HG03064 (cell line): ENCODE results near the gene SYNE2.
"Not testable (repeated sequence)": the region's sequence is repeated elsewhere in the genome, so short reads cannot be mapped to it uniquely, and the experiment has no call there.

Source experiments
- ATAC-seq: cut with Tn5 transposase; IDR thresholded peaks from one replicate; pipeline ENCODE4 v1.9.1; 2021; ENCODE audit warnings: low read depth; ENCODE audit not compliant: unreplicated experiment

SYNE2 gene

DNA sequence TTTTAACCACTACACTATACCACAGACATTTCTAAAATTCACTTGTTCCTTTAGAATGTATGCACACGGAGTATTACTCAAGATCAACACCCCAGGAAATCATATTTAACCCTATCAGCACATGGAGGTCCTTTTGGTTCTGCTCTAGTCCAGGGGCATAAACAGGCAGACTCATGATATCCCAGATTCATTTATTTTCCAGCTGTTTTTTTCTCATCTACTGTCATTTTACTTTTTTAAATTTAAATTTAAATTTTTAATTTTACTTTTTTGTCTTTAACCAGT, 17.9 kb downstream of the SYNE2 start:
- not testable (repeated sequence) for ATAC-seq

DNA sequence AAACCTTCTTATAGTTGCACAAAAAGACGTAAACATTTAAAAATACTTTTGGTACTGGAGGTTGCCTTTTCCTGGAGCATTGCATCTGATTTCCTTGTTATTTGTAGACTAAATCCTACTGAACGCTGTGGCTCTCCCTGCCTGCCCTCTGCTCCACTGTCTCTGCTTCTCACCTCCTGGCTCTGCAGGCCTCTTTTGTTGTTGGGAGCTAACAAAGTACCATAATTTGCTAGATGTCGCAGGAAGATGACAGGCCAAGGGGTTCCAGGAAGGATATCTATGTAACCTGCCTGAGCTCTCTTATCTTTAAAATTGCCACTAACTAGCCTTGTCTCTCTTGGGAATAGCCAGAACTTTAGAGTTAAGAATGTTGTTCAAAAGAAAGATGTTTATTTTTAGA, 21.4 kb downstream of the SYNE2 start:
- ATAC-seq = no peak

DNA sequence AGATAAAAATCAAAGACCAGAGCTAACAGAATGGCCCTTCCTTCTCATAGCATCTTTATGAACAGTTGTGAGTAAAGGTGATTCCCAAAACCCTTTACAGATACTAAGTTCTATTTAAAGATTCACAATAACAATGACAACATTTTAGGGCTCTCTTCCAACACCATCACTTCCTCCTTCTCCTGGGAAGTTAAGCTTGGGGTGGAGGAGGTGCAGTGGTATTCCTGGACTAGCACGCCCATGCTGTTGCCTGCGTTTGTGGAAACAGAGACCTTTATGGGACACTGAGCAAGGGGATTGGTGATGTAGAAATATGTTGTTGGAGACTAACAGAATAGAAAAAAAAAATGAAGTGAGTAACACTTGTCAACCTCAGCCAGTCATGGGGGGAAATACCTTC, 22.5 kb downstream of the SYNE2 start:
- no peak for ATAC-seq

DNA sequence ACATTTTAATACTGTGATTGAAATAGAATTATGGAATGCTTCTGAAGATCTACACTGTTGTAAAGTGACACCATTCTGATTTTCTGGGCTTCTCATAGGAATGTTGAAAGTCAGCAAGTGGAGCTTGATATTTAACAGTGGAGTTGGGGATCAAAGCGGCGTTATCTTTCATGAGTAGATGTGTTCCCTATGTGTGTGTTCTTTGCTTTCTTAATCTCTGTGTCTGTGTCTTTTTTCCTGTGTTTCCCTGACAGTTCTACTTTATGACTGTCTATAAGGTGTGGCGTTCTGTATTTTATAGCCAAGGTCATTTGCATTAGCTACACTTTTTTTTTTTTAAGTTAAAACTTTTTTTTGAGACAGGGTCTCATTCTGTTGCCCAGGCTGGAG, 24.7 kb downstream of the SYNE2 start:
- no peak for ATAC-seq

DNA sequence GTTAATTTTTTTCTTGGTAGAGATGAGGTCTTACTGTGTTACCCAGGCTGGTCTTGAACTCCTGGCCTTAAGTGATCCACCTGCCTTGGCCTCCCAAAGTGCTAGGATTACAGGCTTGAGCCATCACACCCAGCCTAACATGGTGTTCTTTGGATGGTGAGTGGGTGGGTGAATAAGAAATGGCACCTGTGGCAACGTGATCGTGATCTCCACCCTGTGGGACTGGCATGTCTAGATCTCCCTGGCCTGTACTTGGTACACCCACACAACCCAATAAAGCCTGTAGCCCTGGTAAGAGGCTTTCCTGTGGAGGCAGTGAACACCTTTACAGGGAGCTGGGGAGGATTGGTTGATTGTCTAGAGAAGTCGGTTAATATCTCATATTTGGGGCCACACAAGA, 25.2 kb downstream of the SYNE2 start:
- ATAC-seq = no peak

DNA sequence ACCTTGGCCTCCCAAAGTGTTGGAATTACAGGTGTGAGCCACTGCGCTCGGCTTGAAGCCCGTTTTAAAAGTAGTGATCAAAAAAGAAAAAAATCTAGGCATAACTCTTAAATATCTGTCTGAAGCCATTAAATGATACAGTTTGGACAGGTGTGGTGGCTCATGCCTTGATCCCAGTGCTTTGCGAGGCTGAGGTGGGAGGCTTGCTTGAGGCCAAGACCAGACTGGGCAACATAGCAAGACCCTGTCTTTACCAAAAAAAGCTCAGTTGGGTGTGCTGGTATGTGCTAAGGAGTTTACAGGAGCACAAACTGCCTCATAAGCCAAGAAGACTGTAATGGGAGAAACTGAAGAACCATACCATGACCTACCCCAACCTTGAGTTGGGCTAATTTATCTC, 26.0 kb downstream of the SYNE2 start:
- ATAC-seq = no peak

DNA sequence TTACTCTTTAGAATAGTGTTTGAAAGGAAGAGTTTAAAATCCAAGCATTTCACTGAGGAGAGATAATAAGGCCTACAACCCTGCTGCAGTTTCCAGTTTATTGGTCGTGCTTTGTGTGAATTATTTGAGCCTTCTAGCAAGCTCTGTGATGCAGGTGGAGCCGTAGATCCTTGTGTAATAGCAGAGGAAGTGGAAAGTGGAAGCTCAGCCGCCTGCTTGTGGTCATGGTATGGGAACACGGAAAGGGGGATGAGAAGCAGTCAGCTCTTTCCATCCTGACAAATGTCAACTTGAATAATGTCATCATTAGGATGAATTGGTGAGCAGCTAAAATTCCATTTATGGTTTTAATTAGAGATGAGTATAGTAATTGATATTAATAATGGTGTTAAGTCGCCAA, 29.1 kb downstream of the SYNE2 start:
- no peak for ATAC-seq

DNA sequence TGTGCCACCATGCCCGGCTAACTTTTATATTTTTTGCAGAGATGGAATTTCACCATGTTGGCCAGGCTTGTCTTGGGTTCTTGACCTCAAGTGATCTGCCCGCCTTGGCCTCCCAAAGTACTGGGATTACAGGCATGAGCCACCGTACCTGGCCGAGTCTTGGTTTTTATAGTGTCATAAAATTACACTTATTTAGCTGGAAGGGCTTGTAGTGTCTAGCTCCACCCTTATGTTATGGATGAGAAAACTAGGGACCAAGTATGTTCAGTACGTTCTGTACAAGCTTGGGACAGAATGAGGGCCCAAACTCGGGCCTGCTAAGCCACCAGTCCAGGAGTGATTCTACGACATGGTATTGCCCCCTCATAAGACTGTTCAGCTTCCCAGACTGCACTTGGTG, 35.1 kb downstream of the SYNE2 start:
- no peak for ATAC-seq

DNA sequence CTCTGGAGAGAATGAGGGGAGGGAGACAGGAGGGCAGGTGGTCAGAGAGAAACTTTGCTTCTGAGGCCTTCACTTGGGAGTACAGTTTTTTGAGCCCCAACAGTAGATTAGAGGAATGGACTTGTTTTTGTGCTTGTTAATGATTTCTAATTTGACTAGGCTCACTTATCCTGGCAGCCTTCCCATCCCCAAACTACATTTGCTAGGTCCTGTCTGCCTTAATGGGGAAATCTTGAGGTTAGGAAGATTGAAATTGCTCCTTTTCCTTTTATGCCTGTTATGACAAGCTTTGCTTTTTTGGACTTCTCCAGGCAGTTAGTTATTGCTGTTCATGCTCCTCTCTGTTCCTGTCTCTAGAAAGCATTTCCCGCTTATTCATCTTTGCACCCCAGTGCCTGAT, 37.7 kb downstream of the SYNE2 start:
- ATAC-seq = no peak

DNA sequence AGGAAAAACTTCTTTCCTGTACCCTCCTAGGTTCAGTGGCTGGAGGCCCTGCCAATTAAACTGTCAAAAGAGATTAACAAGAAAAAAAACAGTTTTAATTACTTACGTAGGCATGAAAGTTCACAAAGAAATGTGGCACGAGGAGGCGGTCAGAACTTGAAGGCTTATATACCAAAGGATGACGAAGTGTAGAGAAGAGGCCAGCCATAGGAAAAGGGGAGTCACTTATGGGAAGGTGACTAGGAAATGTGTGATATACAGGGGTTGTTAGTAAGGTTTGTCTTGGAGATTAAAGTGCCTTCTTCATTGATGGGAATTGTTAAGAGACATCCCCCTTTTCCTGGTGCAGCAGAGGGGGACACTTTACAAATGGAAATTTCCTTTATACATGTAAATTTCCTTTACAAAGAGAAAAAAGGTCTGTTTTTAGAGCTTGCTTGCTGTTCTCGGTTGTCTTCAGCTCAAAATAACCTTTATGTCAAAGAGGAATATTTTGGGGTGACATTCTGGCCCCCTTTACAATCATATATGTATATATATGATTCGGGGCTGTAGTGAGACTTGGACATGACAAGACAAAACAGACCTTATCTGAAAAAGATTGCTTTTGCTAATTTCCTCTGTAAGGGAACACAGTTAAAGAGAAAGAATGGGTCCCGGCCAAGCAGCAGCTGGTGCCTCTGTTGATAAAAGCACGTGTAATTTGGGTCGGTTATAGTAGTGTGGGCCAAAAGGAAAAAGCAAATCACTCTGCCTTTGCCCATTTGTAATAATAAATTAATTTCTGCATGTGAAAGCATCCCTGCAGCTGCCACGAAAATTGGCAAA, 38.6 kb downstream of the SYNE2 start:
- no peak for ATAC-seq

DNA sequence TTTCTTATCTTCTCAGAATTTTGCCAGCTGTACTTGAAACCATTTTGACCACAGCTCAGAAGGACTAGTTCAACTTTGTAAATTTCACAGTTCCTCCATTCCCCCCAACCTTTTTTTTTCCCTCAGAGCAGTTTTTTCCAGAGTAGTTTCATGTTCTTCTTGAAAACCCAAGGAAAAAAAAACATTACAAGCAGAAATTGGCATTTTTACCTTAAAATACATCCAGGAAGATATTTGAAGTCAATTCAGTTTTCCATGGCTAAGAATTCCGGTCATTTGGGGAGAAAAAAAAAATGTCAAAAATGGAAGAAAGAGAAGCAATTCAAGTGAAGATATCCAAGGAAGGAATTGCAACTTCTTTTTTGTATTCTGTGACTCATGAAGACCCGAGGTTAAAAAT, 39.5 kb downstream of the SYNE2 start:
- no peak for ATAC-seq

DNA sequence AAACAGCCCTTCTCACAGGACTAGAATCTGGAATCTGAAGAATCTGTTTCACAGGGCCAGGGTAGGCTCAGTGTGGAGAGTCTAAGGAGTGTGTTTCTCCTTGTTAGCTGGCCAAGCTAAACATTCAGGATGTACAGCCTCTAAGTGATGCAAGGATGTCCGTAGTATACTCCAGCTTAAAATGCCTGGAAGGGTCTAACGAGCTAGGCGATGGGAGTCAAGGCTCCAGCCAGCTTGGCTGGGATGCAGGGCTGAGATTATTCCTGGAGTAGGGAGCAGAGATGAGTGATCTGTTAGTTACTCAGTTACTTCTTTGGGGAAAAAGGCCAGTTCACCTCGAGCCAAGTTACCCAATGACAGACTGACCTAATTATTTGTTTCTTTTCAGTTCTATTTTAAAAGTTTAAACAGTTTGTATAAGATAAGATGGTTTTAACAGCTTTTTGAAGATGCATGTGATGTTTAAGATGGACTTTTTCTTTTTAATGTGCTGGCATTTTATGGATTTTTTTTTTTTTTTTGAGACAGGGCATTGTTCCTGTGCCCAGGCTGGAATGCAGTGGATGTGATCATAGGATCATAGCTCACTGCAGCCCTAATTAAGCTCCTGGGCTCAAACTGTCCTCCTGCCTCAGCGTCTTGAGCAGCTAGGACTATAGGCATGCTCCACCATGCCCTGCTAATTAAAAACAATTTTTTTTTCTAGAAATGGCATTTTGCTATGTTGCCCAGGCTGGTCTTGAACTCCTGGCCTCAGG, 41.1 kb downstream of the SYNE2 start:
- ATAC-seq = no peak

DNA sequence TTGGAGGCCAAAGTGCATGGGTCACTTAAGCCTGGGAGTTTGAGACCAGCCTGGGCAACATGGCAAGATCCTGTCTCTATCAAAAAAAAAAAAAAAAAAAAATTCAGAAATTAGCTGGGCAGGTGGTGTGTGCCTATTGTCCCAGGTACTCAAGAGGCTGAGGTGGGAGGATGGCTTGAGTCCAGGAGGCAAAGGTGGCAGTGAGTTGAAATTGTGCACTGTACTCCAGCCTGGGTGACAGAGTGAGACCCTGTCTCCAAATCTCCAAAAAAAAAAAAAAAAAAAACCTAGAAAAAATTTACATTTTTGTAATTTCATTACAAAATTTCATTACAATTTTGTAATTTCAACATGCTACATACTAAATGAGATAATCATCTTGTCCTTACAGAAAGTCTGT, 42.7 kb downstream of the SYNE2 start:
- ATAC-seq = no peak

DNA sequence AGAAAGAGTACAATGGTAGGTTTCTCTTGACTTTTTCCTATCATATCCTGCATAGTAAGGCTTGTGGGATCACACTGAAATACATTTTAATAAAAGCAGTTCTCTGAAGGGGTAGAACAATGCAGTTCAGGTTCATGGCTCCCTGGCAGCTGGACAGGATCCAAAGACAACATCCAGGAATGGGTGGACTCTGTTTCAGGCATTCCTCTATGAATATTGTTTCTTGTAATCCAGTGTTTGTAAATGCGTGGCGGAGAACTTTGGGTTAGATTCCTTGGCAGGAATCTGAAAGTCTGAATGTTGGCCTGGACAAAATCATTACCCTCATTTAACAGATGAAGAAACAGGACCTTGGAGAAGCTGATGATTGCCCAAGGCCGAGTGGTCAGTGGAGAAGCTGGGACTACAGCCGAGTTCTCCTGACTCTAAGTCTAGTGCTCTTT, 43.5 kb downstream of the SYNE2 start:
- ATAC-seq = no peak

DNA sequence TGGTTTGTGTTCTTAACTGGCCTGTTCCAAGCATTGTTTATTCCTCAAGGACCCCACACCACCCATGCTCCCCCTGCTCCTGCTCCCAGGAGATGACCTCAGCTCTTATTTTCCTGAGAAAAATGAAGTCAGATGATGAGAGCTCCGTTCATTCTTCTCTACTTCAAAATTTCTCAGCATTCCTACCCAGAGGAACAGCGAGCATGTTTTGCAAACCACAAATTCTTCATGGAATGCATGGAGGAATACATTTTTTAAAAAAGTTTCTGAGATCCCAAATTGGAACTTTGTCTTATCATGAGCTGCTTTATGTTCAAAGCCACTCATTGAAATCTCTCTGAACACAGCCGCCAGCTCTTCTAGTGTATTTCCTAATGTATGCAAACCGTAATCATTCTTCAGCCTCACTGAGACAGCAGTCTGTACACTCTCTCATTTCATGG, 44.9 kb downstream of the SYNE2 start:
- ATAC-seq = no peak

DNA sequence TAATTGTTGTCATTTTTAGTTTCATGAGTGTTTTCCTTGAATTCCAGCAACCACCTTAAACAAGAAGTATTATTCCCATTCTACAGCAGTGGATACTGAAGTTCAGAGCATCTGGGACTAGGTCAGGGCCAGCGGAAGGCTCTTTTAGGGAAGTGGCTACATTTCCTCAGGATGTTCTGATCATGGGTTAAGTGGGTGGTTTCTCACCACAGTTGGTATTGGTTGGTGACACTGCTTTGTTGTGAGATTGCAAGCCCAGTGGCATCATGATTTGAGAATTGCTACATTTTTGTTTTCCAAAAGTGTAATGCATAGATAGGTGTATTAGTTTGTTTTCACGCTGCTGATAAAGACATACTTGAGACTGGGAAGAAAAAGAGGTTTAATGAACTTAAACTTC, 47.1 kb downstream of the SYNE2 start:
- no peak for ATAC-seq

DNA sequence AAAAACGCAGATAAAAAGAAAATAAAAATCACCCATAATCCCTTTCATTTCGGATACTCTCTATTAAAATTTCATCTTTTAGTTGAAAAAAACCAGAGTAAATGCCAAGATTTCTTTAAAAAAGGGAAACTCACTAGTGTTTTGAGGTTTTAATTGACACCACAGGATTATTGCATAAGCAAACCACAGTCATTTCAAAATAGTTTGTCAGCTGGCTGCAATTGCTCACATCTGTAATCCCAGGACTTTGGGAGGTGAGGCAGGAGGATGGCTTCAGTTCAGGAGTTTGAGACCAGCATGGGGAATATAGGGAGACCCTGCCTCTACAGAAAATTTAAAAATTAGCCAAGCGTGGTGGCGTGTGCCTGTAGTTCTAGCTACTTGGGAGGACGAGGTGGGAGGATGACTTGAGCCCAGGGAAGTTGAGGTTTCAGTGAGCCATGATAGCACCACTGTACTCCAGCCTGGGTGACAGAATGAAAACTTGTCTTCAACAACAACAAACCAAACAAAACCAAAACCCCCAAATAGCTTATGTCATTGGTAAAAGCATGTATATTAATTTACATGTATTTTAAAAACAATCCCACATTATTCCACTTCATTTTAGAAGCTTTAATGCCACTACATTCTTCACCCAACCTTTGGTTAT, 48.8 kb downstream of the SYNE2 start:
- no peak for ATAC-seq

DNA sequence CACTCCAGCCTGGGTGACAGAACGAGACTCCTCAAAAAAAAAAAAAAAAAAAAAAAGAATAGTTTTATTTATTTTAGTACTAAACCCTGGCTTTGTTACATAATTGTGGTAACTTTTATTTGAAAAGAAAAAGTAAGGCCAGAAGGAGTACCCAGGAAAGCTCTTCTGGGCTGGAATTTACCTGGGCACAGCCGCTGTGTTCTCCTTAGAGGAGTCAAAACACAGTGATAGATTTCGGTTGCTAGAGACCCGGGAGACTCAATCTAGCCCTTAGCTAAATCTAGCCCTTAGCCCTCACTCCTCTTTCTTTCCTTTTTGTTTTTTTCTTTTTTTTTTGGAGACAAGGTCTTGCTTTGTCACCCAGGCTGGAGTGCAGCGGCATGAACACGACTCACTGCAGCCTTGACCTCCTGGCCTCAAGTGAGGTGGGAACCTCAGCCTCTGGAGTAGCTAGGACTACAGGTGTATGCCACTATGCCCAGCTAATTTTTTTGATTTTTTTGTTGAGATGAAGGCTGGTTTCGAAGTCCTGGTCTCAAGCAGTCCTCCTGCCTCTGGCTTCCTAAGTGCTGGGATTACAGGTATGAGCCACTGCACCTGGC, 49.7 kb downstream of the SYNE2 start:
- no peak for ATAC-seq

DNA sequence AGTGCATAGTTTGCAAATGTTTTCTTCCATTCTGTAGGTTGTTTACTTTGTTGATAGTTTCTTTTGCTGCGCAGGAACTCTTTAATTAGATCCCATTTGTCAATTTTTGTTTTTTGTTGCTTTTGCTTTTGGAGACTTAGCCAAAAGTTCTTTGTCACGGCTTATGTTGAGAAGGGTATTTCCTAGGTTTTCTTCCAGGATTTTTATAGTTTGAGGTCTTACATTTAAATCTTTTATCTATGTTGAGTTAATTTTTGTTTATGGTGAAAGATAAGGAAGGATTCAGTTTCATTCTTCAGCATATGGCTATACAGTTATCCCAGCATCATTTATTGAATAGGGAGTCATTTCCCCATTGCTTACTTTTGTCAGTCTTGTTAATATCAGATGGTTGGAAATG, 51.9 kb downstream of the SYNE2 start:
- no peak for ATAC-seq

DNA sequence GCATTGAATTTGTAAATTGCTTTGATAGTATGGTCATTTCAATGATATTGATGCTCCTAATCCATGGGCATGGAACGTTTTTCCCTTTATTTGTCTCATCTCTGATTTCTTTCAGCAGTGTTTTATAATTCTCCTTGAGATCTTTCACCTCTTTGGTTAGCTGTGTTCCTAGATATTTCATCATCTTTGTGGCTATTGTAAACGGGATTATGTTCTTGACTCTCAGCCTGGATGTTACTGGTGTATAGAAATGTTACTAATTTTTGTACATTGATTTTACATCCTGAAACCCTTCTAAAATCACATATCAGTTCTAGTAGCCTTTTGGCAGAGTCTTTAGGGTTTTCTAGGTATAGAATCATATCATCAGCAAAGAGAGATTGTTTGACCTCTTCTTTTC, 52.6 kb downstream of the SYNE2 start:
- ATAC-seq = no peak

DNA sequence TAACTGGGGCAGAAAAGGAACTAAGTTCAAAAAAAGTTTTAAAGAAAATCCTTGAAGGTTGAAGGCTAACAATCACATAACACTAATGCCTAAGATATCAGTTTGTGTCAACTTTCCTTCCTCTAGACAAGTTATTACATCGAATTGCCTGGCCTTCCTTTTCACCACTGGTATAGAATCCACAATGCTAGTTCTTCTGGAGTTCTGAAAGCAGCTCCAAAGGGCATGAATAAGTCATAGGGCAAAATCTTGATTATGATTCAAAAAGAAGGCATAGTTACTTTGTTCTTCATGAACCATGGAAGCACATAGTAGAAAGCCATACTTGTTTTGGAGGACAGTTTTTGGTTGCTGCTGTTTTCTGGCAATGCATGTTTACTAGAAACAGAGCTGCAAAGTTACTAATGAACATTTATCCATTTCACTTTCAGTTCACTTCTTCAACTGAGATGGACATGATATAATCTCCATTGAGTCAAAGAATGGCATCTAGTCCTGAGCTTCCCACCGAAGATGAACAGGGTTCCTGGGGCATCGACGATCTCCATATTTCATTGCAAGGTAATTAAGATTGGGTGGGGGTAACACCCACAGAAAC, 56.0 kb downstream of the SYNE2 start:
- ATAC-seq = no peak
